ENCODE measurements around the gene SPON2.

SPON2 gene

DNA sequence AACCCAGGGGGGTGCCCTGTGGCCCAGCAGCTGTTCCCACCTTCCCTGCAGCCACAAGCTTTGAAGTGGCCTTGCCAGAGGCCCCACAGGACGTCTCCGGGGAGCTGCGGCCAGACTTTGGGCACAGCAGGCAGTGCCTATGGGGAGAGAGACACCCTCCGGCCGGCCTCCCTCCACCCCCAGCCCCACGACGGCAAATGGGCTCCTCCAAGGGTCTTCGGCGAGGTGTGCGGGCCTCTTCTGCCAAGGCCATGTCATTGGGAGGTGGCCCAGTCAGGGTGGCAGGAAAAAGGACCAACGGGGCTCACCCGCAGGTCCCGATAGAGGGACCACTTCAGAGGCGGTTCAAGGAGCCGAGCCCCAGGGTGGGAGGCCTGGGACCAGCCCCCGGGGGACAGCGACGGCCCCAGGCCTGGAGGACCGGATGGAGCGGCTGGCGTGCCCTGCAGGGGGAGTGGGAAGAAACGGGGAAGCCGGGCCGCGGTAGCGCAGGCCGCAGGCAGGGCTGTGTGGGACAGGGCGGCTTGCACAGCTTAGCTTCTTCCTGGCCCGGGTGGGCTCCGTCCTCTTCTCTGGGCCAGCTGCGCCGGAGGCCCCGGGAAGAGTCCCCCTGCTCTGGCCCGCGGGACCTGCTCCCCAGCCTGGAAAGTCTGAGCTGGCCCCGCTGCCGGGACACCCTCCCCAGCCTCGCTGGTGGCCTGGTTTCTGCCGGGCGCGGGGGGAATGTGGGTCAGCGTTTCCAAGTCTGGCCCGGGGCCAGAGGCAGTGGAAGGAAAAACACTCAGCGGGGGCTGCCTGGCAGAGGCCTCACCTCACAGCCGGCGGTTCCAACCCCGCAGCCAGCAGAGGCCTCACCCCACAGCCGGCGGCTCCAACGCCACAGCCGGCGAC lies 21.9 kb upstream of the SPON2 start:
- DNase-seq, result peak; percentile 52

DNA sequence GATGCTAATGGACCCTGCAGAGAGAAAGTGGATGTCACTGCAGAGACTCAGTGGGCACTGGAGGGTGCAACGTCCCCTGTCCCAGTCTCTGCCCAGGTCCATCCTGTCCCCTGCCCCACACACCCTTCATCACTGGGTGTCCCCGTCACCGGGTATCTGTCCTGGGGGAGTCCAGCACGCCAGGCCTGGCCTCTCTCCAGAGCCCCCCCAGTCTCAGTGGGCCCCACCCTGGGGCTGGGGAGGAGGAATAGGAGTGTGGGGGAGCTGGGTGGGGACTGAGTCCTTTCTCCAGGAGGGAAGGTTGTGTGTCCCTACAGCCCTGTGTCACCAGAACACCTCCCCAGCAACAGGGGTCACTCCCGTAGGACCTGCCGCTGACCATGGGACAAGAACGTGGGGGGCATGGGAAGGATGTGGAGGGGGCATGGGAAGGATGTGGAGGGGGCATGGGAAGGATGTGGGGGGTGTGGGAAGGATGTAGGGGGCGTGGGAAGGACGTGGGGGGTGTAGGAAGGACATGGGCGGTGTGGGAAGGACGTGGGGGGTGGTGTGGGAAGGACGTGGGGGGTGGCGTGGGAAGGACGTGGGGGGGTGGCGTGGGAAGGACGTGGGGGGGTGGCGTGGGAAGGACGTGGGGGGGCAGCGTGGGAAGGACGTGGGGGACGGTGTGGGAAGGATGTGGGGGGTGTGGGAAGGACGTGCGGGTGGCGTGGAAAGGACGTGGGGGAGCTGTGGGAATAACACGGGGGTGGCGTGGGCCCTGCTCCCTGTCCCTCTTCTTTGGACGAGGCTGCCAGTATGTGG lies 21.0 kb upstream of the SPON2 start:
- no peak for DNase-seq

DNA sequence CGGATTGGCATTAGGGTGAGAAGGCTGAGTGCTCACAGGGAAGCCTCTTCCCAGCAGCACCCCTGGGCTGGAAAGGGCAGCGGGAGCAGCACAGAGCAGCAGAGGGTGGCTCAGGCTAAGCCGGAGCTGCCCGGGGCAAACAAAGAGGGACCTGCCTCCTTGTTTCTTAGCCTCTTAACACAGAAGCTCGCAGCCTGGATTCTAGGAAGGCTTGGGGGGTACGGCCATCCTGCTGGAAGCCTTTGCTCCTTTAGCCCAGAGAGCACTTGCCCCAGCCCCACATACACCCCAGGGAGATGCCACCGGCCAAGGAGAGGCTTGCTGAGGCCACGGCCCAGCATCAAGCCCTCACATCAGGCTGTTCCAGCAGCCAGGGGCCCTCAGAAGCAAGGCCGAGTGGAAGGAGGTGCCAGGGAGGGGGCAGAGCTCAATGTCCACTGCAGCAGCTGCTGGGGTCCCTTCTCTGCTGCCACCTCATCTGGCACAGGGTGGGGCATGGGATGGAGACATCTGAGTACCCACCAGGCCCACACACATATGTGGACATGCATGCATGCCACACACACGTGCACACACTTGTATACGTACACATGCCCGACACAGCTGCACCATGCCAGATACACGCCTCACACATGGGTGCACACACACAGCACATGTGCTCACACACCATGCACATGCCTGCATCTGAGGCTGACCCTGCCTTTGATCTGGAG lies 20.3 kb upstream of the SPON2 start:
- no peak for DNase-seq

DNA sequence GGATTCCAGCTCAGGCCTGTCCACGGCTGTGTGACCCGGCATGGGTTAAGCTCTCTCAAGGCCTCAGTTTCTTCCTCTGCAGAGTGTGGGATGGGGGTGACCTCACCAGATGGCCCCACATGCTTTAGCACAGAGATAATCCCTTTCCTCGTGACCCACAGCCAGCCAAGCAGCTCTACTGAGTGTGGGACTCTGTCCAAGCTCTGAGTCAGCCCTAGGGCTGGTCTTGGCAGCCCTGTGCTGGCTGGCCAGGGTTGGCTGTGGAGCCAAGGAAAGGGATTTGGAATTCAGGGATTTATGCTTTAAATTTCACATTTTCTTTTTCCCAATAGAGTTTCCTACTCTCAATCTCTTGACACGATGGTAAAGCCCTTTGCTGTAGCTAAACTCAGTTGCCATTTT lies 19.7 kb upstream of the SPON2 start:
- DNase-seq, result peak; percentile 88

DNA sequence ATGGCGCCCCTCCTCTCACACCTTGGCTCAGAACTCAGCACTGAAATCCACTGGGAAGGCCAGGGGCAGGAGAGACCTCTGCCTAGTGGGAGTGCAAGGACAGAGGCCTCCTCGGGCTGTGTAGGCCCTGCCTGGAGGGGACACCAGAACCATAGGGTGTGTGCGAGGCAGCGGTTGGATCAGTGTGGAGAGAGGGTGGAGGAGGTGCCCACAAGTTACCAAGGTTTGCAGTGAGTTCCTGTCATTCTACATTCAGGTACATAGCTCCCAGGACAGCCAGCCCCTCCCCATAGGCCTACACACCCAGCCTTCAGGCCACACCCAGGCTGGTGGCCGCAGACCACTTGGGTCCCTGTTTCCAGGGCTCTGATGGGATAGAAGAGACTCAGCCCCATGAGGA lies 19.2 kb upstream of the SPON2 start:
- no peak for DNase-seq

DNA sequence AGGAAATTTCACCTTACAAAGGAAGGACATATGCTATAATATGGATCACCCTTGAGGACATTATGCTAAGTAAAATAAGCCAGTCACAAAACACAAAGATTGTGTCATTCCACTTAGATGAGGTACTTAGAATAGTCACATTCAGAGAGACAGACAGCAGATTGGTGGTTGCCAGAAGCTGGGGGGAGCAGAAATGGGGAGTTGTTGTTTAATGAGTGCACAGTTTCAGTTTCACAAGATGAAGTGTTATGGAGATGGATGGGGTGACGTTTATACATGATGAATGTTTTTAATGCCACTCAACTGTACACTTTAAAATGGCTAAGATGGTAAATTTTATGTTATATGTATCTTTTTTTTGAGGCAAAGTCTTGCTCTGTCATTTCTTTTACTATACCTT lies 14.8 kb upstream of the SPON2 start:
- no peak for DNase-seq

DNA sequence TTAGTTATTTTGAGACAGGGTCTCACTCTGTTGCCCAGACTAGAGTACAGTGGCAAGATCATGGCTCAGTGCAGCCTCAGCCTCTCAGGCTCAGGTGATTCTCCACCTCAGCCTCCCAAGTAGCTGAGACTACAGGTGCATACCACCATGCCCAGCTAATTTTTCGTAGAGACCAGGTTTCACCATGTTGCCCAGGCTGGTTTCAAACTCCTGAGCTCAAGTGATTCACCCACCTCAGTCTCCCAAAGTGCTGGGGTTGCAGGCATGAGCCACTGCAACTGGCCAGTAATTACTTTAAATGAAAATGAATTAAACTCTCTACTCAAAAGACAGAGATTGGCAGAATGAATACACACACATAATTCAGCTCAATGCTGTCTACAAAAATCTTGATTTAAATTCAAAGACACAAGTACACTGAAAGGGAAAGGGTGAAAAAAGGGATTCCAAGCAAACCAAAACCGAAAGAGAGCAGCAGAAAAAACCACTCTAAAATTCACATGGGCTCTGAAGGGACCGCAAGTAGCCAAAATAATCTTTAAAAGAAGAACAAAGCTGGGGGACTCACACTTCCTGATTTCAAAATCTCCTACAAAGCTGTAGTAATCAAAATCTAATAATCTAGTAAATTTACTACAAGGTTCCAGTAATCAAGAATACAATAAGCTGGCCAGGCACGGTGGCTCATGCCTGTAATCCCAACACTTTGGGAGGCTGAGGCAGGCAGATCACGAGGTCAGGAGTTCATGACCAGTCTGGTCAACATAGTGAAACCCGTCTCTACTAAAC lies 11.8 kb upstream of the SPON2 start:
- DNase-seq, result peak; percentile 2

DNA sequence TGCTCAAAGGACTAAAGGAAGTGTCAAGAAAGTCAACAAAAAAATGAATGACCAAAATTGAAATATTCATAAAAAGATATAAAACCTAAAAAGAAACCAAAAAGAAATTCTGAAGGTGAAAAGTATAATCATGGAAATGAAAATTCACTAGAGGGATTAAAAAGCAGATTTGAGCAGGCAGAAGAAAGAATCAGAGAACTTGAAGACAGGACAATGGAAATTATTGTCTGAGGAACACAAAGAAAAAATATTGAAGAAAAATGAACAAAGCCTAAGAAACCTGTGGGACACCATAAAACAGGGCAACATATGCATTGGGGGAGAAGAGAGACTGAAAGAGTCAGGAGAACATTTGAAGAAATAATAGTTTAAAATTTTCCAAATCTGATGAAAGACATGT lies 9.9 kb upstream of the SPON2 start:
- DNase-seq, result no peak

DNA sequence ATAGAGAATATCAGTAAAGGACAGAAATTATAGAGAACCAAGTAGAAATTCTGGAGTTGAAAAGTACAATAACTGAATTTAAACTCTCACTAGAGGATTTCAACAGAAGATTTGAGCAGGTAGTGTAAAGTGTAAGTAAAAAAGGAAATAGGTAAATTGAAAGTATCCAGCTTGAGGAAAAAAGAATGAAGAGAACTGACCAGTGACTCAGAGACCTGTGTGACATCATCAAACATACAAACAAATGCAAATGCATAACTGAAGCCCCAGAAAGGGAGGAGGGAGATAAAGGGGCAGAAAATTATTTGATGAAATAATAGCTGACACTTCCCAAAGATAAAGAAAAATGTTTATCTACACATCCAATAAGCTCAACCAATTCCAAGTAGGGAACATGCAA lies 8.3 kb upstream of the SPON2 start:
- no peak for DNase-seq

DNA sequence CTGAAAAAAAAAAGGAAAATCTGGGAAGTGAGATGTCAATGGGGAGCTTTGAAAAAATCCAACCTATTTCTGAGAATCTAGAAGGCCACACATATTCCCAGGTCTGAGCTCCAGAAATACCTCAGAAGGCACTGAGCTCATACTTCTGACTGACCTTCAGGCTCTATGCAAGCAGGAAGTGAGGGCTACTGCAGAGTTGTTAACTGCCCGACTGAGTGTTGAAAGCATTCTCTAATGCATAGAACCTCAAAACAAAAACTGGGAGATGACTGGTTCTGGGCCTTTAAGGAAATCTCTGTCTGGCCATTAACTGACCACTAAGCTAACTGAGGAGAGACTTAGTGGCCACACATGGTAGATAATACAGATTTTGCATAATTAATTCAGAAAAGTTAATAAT lies 7.6 kb upstream of the SPON2 start:
- no peak for DNase-seq

DNA sequence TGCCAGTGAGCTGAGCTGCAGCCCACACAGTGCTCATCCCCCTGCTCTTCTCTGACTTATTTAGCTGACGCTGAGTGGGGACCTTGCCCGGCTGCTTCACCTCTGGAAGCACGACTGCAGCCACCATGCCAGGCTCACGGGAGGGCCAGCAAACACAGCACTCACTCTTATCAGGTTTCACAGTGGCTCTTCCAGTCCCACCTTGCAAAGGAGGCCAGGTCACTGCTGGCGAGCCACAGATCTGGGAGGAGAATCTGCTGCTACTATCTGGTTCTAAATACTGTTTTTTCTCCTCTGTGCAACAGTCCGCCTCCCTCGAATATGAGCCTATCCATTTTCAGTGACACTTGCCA lies 6.7 kb upstream of the SPON2 start:
- no peak for DNase-seq

DNA sequence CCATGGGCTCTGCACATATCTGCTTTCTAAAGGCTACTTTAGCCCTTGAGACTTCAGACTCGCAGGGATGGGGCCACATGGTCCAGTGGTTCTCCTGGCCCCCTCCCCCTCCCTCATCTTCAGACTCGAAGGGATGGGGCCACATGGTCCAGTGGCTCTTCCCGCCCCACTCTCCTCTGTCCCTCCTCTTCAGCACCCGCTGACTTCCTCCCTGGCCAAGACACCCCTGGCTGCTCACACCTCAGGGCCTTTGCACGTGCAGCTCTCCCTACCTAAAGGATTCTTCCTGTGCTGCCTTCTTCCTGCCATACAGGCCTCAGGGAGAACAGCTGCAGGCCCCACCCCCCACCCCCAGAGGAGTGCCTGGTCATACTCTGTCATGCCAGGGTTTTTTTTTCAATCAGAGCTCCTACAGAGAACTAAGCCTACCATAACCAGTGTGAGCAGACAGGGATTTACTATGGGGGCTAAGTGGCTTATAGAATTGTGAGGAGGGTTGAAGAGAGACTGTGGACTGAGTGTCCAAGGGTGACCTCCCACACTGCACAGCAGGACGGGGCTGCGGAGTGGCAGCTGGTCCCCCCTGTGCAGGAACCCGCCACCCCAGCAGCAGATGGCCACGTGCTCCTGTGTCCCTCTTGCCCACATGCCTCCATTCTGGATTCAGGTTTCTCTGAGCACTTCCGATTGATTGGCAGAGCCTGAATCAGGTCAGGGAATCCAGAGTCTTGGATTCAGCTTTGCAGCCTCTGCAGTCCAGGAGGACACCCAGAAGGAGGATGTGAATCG lies 6.1 kb upstream of the SPON2 start:
- DNase-seq, result no peak

DNA sequence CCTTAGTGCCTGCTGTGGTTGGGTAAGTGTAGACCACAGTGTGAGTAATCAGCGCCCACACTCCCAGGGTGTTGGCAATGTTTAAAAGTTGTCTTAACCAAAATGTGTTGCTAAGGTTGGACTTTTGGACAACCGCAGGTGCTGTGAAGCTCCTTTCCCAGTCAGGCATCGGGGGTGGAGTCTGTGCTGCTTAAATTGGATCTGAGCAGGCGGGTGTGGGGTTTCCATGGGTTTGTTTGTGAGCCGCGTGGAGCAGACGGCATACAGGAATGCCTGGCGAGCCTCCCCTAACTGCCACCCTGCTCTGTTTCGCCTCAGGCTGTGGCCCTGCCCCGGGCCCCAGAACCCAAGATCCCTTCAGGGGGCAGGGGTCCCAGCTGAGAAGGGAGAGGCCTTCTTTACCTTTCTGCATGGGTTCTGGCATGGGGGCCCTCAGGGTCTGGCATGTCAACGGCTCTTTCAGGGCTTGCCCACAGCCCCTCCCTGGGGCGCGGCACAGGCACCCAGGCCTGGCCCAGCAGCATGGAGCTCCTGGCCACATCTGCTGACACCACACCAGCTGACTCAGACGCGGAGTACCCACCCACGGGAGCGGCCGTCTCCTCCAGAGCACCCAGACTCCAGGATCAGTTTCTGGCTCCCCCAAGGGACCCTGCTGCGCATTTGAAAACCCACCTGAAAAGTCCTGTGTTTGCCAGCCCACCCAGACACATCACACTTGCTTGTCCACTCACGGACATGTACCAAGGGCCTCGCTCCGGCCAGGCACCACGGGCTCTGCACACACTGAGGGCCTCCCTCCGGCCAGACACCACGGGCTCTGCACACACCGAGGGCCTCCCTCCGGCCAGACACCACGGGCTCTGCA lies 5.1 kb upstream of the SPON2 start:
- DNase-seq, result no peak

DNA sequence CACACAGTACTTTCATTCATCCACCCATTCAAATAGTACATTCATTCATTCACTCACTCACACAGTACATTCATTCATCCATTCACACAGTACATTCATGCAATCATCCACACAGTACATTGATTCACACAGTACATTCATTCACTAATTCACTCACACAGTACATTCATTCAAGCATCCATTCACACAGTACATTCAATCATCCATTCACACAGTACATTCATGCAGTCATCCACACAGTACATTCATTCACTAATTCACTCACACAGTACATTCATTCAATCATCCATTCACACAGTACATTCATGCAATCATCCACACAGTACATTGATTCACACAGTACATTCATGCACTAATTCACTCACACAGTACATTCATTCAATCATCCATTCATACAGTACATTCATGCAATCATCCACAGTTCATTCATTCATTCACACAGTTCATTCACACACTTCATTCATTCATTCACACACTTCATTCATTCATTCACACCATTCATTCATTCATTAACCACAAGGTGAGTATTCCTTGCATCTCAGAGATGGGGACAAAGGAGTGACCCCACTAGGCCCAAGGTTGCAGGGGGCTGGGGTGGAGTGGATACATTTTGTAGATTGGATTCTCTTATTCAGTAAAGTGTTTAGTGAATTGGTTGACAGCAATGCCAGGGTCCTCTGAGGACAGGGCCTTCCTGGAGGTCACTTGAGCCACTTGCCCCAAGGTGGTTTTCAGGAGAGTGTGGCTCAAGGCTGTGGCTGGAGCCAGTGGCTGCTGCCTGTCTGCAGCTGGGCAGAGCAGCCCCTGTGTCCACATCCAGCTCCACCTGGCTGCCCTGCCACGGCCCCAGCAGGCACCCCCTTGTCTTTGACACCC lies 4.3 kb upstream of the SPON2 start:
- no peak for DNase-seq

DNA sequence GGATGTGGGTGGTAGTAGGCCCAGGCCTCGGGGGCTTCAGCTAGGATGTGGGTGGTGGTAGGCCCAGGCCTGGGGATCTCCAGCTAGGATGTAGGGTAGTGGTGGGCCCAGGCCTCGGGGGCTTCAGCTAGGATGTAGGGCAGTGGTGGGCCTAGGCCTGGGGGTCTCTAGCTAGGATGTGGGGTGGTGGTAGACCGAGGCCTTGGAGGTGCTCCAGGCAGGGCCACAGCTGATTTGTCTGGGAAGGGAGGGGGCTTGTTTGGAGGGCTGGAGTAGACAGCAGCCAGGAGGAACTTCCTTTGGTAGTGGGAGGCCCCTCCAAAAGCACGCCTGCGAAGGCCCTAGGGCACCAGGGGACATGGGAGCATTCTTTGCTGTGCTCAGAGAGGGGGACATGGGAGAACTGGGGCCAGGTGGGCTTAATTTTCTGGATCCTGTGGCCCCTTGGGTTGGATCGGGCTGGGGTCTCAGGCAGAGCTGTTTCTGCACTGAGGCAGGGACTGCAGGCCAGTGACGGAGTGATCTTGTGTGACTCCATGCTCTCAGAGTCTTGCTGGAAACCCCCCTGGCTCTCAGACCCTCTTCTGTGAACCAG lies 3.3 kb upstream of the SPON2 start:
- no peak for DNase-seq

DNA sequence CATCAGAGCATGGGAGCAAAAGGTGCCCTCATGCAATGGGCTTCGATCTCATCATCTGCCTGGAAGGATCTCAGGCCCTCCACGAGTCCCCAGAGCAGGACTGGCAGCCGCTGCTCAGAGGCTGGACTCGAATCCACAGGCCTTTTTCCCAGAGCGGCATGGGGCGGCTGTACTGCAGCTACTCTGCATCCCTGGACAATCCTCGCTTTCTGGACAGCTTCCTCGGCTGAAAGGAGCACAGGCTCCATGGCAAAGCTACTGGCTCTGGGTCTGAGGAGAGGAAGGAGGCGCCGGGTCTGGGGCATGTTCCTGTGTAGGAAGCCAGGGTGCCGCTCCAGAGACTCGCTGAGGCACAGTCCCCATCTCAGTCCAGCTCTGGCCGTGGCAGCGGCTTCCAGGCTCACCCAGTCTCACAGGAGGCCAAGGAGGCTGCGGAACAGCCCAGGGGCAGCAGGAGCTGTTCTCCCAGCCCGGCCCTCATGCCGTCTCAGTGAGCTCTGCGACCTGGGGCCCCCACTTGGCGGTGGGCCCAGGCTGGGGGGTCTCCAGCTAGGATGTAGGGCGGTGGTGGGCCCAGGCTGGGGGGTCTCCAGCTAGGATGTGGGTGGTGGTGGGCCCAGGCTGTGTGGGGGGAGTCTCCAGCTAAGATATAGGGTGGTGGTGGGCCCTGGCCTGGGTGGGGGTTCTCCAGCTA lies 2.7 kb upstream of the SPON2 start:
- no peak for DNase-seq

DNA sequence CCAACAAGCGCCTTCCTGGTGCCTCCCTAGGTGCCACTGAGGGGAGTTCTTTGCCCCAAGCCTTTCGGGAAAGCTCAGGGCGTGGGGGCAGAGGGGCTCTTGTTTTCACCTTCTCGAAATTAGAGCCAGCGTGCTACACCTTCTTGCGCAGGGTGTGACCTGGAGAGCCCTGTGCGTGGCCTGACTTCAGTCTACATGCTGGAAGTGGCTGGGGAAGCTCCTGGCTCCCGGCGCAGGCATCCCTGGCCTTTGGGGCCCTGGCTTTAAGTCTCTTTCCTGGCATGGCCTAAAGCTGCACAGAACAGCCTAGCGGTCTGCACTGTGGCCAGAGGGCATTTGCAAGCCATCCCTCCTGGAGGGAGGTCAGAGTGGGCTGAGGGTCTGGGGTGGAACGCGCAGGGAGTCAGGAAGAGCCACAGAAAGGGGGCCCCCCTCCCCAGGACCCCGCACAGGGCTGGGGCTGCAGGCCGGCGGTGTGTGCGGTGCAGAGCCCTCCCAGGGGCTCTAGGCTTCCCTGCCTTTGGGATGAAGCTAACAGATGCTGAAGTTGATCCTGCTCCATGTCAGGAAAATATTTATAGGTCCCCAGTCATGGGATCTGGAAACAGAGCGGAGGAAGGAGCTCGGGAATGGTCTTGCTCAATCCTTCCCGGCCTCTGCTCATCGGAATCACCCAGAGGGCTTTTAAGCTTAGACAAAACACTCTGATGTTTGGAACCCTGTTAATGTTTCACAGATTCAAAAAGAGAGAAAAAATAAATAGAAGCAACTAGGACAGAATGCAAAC lies 781 bp upstream of the SPON2 start:
- DNase-seq, result no peak

Data from midbrain (tissue), 1 donor.